Limb (tissue), 2 donors: ENCODE results near the gene SLC6A11.
A peak's percentile ranks its signal among the peaks of the same experiment; 100 is the strongest.

Source experiments
- DNase-seq, 2 donors: peaks; one replicate each; pipeline ENCODE4 v3.0.0-alpha.2; 2016; ENCODE audit errors: extremely low spot score in 2 of 2

SLC6A11 gene

DNA sequence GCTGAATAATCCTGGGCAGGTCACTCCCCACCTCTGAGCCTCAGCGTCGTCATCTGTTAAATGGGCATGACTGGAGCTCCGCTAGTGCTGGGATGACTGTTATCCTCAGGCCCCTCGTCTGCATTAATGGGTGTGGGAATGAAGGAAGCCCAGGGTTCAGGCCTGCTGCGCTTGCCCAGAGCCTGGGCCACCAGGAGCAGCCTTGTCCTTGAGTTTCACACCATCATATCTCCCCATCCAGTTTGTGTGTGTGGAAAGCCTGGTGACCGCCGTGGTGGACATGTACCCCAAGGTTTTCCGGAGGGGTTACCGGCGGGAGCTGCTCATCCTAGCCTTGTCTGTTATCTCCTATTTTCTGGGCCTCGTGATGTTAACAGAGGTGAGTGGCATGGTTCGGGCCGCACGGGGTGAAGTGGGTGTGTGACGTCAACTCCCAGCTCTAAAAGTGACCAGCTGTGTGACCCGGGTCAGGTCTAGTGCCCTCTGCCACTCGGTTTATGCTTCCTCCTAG lies 113.0 kb downstream of the SLC6A11 start:
- DNase-seq, result peak in 1 of 2 donors; percentile 17

DNA sequence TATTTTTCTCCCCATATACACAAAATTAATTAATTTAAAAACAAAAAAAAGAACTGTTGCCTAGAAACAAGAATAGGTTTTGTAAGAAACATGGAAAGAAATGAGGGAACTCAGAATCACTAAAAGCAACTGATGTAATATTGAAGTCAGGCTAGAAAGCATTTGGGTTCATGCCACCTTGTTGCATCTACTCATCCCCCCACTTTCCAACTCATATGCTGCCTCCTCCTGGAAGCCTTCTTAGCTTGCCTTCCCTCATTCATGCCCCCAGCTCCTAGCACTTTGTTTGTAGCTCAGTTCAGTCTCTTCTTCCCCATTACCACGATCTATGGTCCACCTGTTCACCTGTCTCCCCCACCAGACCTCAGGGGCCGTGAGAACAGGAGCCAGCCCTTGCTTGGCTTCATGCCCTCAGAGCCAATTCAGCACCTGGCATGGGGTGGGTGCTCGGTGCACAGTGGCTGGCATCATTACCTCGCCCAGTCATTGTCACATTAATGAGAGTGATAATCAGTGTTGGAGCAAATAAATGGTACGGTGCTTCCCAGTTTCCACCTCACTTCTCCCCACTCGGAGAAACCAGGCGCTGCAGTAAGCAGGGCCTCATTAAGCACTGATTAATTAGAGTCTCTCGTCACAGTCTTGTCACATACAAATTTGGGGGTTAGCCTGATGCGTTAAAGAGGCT lies 114.1 kb downstream of the SLC6A11 start:
- no peak for DNase-seq

GRCh38 chr3:10930666-10931040 lies 114.6 kb downstream of the SLC6A11 start:
- DNase-seq, result no peak

- peak in 1 of 2 donors; percentile 9 for DNase-seq
These were observed 116.6 kb downstream of the SLC6A11 start for GRCh38 chr3:10932596-10932995.

DNA sequence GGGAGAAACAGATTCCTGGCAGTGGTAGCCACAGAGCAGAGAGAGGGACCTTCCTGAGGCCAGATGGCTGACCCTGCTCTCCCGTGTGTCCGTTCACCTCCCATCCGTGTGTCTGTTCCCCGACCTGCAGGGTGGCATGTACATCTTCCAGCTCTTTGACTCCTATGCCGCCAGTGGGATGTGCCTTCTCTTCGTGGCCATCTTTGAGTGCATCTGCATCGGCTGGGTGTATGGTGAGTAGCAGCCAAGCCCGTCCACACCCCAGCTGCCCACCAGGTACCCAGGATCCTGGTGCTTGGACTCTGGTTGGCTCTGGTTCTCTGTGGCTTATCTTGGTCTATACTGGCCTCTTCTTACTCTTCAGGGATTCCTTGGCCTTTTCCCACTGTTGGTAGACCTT lies 117.0 kb downstream of the SLC6A11 start:
- DNase-seq, result no peak

GRCh38 chr3:10933470-10933804 lies 117.4 kb downstream of the SLC6A11 start:
- peak in 1 of 2 donors; percentile 36 for DNase-seq

GRCh38 chr3:10933805-10934481 lies 117.9 kb downstream of the SLC6A11 start:
- DNase-seq, result peak in 1 of 2 donors; percentile 30

- DNase-seq, result peak in 1 of 2 donors; percentile 21
These were observed 119.0 kb downstream of the SLC6A11 start for GRCh38 chr3:10935028-10935427.

DNA sequence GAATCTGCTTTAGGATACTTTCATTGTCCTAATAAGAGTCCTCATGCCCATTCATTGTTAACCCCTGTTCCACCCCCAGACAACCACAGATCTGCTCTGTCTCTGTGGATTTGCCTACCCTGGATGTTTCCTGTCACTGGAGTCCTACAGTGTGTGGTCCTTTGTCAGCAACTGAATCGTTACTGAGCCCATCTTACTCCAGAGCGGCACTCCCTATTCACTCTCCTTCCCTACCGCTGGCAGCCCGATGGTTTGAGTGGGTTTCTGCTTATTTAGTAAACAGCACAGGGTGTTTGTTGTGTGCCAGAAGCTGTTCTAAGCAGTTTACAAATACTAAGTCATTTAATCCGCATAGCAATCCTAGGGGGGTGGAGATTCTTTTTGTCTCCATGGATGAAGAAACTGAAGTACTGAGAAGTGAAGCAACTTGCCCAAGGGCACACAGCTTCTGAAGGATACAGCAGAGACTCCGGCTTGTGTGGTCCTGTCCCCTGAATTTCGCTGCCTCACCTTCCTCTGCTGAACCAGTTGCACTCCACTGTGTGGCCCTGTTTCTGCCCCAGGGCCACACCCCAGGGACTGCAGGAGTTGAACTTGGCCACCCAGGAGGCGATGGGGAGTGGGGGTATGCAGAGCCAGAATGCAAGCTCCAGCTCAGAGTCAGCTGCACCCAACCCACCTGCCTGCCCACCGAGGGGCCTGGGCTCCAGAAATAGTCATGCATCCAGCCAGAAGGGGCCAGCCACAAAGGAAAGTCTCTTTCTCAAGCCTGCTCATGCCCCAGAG lies 120.0 kb downstream of the SLC6A11 start:
- DNase-seq, result no peak

DNA sequence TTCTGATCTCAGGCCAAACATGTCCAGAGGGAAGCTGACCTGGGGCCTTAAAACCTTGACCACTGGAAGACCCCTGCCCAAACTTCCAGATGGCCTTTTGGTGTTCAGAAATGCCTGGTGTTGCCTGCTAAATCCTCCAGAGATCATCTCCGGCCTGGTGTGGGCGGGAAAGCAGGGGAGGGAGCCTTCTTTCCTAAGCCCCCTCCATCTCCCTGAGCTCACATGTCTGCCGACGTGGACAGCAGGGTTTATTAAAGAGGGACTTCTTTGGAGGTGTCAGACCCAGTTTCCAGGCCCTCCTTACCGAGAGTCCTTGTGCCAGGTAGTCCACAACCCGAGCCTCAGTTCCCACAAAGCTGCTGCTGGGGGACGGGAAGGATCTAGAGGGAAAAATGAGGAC lies 120.7 kb downstream of the SLC6A11 start:
- DNase-seq, result no peak

- no peak for DNase-seq
These were observed 121.3 kb downstream of the SLC6A11 start for GRCh38 chr3:10937141-10937825.

- DNase-seq, result no peak
These were observed 123.5 kb downstream of the SLC6A11 start for GRCh38 chr3:10939556-10939955.

GRCh38 chr3:10940106-10940505 lies 124.1 kb downstream of the SLC6A11 start:
- DNase-seq, result no peak

DNA sequence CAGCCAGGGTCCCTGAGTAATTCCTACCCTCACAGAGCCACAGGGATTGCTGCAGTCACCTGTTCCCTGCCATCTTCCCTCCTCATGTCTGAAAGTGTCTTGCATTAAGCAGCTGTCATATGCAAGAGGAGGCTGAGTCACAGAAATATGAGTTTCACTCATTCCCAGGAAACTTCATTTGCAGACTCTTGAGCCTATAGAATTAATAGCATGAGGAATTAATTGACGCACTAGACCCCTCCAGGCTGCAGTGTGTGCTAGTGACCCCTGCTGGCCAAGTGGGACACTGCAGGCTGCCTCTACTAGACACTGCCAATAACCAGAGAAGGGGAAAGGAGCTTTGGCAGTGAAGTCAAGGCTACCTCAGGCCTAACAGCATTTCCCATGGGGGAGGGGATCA lies 125.9 kb downstream of the SLC6A11 start:
- DNase-seq, result no peak

- no peak for DNase-seq
These were observed 126.7 kb downstream of the SLC6A11 start for GRCh38 chr3:10942690-10943205.

DNA sequence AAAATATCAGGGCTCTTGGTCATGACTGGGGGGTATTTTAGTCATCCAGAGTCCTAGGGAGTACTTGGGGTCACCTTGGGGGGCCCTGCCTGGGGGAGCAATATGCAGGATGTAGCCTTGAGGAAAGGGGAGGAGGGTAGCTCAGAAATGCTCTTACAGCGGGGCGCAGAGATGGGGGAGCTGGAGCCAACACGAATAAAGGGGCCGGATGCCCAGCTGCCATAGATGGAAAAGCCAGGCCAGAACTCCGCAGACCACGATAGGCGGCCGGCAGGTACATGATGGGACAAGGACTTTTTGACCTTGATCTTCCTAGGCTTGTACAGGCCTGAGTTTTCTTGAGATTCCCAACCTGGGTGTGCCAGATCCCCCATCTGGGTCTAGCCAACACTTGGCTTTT lies 128.8 kb downstream of the SLC6A11 start:
- DNase-seq, result no peak

DNA sequence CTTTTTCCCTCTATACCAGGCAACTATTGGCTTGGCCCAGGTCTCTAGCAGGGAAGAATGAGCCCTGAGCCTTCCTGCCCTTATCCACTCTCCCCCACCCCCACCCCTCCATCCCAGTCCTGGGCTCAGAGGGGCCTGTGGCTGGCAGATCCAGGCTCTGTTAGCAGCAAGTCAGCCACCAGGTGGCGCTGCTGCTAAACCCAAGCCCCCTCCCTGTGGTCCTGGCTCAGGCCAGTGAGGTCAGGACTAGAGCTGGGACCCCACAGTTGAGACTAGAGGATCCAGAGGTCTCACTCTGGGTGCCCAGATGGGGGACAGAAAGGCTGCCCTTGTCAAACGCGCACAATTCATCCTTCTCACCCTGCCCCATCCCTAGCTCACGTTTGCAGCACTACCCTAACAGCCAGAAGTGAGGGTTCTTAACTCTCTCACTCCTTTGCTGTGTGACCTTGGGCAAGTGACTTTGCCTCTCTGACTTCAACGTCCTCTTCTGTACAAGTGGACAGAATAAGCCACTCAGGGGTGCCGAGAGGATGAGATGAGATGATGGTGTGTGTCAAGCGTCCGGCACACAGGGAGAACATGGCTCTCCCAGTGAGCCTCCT lies 129.8 kb downstream of the SLC6A11 start:
- peak; percentile 11 to 80 for DNase-seq

GRCh38 chr3:10946526-10946925 lies 130.5 kb downstream of the SLC6A11 start:
- DNase-seq, result no peak

DNA sequence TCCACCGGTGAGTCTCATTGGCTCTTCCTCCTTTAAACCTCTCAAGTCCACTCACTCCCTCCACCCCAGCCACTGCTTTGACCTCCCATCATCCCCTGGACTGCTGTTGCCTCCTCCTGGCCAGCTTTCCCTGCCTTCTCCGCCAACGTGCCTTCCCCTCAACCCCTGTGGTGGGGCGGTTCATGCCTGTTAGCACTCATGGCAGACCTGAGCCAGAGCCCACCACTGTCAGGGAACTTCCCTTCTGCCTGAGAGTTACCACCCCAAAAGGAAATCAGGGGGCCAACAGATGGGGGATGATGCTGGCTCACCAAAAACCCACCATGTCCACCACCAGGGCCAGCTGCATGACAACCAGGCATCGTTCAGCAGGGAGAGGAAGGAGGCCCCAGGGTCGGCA lies 132.3 kb downstream of the SLC6A11 start:
- DNase-seq, result no peak

DNA sequence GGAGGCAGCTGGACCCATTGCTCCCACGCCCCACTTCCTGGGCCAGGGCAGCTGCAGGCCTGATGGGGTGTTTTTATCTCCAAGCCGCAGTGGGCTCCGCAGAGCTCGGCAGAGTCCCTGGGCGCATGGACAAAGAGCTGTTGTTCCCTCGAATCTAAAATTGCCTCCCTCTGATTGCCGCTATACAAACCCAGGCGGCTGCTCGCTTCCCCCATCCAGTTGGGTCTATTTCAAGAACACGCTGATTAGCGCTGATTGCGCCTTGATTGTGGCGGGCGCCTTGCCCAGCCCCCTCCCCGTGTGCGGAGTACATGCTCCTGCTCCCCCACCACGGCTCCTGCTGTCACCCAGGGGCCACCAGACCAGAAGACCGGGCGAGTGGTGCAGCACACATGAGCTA lies 133.2 kb downstream of the SLC6A11 start:
- DNase-seq, result no peak
